Neural progenitor cell (in vitro differentiated cells): Measurements from ENCODE around the gene HCFC1. TPM values are rescaled to one million over a fixed set of nuclear protein-coding genes. Genes with fewer than 3 reads are reported as not detected.
A peak's percentile ranks its signal among the peaks of the same experiment; 100 is the strongest.

Experiments used
- DNase-seq: peaks from one replicate; pipeline ENCODE4 v3.0.0-alpha.2; 2016; ENCODE audit warnings: low spot score
- H2AFZ ChIP-seq: fragments of 200-600 bp; sonication (generic); replicated peaks from 2 replicates; pipeline ENCODE4 v1.6.1; 2016; ENCODE audit warnings: antibody characterized with exemption
- H3F3A ChIP-seq: fragments of 200-600 bp; sonication (generic); 2 replicates; pipeline ENCODE4 v1.6.1; 2016; ENCODE audit warnings: antibody characterized with exemption, low read depth
- H3K27ac ChIP-seq: fragments of 200-600 bp; sonication (generic); 2 replicates; pipeline ENCODE4 v1.5.1; 2016; ENCODE audit warnings: mild to moderate bottlenecking
- H3K27me3 ChIP-seq: fragments of 200-600 bp; sonication (generic); 2 replicates; pipeline ENCODE4 v1.6.1; 2016; ENCODE audit warnings: mild to moderate bottlenecking, moderate library complexity
- H3K36me3 ChIP-seq: fragments of 200-600 bp; sonication (generic); 2 replicates; pipeline ENCODE4 v1.5.1; 2016
- H3K4me1 ChIP-seq: fragments of 200-600 bp; sonication (generic); 2 replicates; pipeline ENCODE4 v1.6.1; 2016; ENCODE audit warnings: mixed run types
- H3K4me2 ChIP-seq: fragments of 200-600 bp; sonication (generic); 2 replicates; pipeline ENCODE4 v1.6.1; 2016
- H3K4me3 ChIP-seq: fragments of 200-600 bp; sonication (generic); 2 replicates; pipeline ENCODE4 v1.5.1; 2016
- H3K79me2 ChIP-seq: fragments of 200-600 bp; sonication (generic); 2 replicates; pipeline ENCODE4 v1.6.1; 2016; ENCODE audit warnings: low read depth
- H3K9ac ChIP-seq: fragments of 200-600 bp; sonication (generic); 2 replicates; pipeline ENCODE4 v1.6.1; 2016
- H3K9me3 ChIP-seq: fragments of 200-600 bp; sonication (generic); 2 replicates; pipeline ENCODE4 v1.5.1; 2016; ENCODE audit warnings: low read depth
- H4K20me1 ChIP-seq: fragments of 200-600 bp; sonication (generic); 2 replicates; pipeline ENCODE4 v1.6.1; 2016; ENCODE audit warnings: low read depth
- H3K27ac Mint-ChIP-seq: 3 replicates; pipeline ENCODE4 v1.8.0; 2021; ENCODE audit warnings: mixed read lengths
- H3K27me3 Mint-ChIP-seq: 2 replicates; pipeline ENCODE4 v1.8.0; 2022; ENCODE audit warnings: low read depth, mild to moderate bottlenecking, inconsistent platforms, moderate library complexity, mixed read lengths; ENCODE audit not compliant: insufficient read depth
- H3K36me3 Mint-ChIP-seq: 3 replicates; pipeline ENCODE4 v1.8.0; 2021; ENCODE audit warnings: mixed read lengths
- H3K4me1 Mint-ChIP-seq: 3 replicates; pipeline ENCODE4 v1.8.0; 2021; ENCODE audit warnings: mixed read lengths
- H3K4me3 Mint-ChIP-seq: 3 replicates; pipeline ENCODE4 v1.8.0; 2021; ENCODE audit warnings: mild to moderate bottlenecking, moderate library complexity, mixed read lengths
- H3K9me3 Mint-ChIP-seq: 3 replicates; pipeline ENCODE4 v1.8.0; 2020; ENCODE audit warnings: mixed read lengths
- CTCF ChIP-seq: fragments of 200-600 bp; sonication (generic); IDR thresholded peaks from 2 replicates; pipeline ENCODE4 v1.5.1; 2017; ENCODE audit warnings: antibody characterized with exemption, mild to moderate bottlenecking
- EZH2 ChIP-seq: fragments of 200-600 bp; sonication (generic); IDR thresholded peaks from 2 replicates; pipeline ENCODE4 v1.6.1; 2017; ENCODE audit warnings: antibody characterized with exemption, mild to moderate bottlenecking, moderate library complexity
- EZH2phosphoT487 ChIP-seq: fragments of 200-600 bp; sonication (generic); IDR thresholded peaks from 2 replicates; pipeline ENCODE4 v1.6.1; 2017; ENCODE audit warnings: antibody characterized with exemption
- total RNA-seq: library from RNA; depleted of rRNA; stranded (reverse); fragments of >200 nt; gene quantifications from 2 replicates; pipeline ENCODE4 v1.2.3, GENCODE V29; 2015; ENCODE audit warnings: low replicate concordance

Gene HCFC1
- total RNA-seq, 1 donor from 2014 or later: 20.7 TPM

DNA sequence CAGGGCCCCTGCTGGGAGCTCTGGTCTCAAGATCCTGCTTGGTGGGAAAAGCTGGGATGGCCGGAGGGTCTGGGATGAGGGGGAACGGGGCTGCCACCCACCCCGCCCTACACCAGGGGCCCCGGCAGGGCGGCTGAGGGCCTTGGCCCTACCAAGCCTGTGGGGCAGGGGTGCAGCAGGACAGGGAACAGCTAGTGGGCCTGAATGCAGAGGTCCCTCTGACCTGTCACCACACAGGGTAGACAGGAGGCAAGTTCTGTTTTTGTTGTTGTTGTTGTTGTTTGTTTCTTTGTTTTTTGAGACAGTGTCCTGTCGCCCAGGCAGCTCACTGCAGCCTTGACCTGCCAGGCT lies 26.8 kb downstream of the HCFC1 start:
- no peaks in the 10 kb centered on the region for H3K79me2 ChIP-seq
- peak overlapping the region; percentile 64 for H3K4me2 ChIP-seq
- H3K36me3 Mint-ChIP-seq: peaks cover 8% of the 10 kb centered on the region
- no peak overlapping the region for H3K4me3 Mint-ChIP-seq
- H3K9me3 Mint-ChIP-seq: no peaks in the 10 kb centered on the region
- H3K27me3 ChIP-seq: no peaks in the 10 kb centered on the region
- peak overlapping the region; percentile 17 for H3K4me3 ChIP-seq
- no peak overlapping the region for H3K9ac ChIP-seq
- no peaks in the 10 kb centered on the region for H4K20me1 ChIP-seq
- no peak overlapping the region for H3K27ac Mint-ChIP-seq
- DNase-seq: no peak
- no peaks in the 10 kb centered on the region for H3K36me3 ChIP-seq
- H2AFZ ChIP-seq: no peak overlapping the region
- no peak overlapping the region for H3K27ac ChIP-seq
- peaks cover 7% of the 10 kb centered on the region for H3K27me3 Mint-ChIP-seq
- no peaks in the 10 kb centered on the region for H3K9me3 ChIP-seq
- TF ChIP-seq EZH2phosphoT487 (no peak), CTCF (no peak)
- peaks cover 22% of the 10 kb centered on the region for H3F3A ChIP-seq
- peaks cover 6% of the 10 kb centered on the region for H3K4me1 ChIP-seq
- H3K4me1 Mint-ChIP-seq: peaks cover 31% of the 10 kb centered on the region

DNA sequence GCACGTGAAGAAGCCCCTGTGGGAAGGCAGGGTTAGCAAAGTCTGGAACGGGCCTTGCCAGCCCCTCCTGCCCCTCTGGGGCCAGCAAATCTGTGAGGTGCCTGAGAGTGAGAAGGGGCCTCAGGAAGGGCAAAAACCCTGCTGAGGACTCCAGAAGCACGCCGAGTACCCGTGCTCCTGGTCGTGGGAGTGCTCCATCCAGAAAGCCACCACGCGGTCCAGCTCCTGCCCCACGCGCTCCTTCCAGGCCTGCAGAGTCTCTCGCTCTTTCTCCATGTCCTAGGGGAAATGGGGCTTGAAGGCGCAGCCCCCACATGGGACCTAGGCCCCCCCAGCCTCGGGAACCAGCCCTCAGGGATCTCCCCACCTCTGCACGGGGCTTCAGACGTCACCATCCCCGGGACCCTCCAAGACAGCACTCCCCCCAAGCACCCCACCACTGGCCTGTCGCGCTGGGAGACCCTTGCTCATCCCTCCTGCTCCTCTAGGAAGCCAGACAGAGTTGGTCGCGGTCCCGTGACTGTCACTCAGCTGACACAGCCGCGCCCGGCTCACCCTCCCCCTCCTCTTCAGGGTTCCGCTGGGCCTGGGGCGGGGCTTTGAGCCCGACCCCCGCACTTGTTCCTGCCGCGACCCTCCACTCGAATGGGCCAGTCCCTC lies 27.3 kb downstream of the HCFC1 start, which contains the start of gene RENBP:
RENBP (minus strand) TSS at position 504 of the 660 bp plus-strand sequence; CDS start at position 471, 33 bp downstream.
- peaks cover 27% of the 10 kb centered on the region for H3K4me1 Mint-ChIP-seq
- H3K4me2 ChIP-seq: peak within 1 kb of the TSS; percentile 64

DNA sequence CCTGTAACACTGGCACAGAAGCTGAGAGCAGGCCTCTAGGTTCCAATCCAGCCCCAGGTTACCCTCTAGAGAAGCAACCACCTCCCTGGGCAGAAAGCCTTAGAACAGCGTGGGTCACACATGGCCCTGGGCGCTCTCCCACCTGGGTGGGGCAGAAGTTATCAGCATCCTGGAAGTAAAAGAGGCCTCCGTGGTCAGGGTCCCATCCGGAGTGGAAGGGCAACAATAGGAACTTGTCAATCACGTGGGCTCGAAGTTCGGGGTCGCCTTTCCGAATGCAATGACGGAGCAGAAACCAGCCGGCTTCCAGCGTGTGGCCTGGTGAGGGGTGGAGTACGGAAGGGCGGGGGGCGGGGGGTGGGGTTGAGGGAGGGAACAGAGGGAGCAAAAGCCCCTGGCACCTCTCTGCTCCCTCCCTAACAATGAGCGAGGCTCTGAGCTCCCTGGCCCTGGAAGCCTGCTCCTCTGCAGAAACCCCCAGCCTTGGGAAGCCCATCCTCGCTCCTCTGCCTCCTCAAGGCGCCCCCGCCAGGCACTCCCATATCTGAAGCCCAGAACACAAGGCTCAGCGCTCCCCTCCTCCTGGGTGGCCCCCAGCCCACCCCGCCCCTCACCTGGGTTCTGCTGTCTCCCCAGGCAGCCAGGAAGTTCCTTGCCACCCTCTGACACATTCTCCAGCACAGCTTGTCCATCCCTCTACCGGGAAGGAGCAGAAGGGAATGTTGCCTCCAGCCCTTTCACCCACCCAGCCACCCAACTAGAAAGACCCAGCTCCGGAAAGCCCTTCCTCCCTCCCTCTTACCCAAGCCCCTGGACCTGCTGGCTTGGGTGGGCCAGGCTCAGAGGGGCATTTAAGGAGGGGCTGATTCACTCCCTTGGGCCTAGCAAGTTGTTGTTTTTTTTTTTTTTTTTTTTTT lies 30.0 kb downstream of the HCFC1 start:
- H3K27ac ChIP-seq: no peak overlapping the region
- H3K4me1 ChIP-seq: no peaks in the 10 kb centered on the region
- H3K79me2 ChIP-seq: no peaks in the 10 kb centered on the region
- no peaks in the 10 kb centered on the region for H3K27me3 ChIP-seq
- H3K4me3 ChIP-seq: no peak overlapping the region
- H3K9me3 Mint-ChIP-seq: no peaks in the 10 kb centered on the region
- H3F3A ChIP-seq: no peaks in the 10 kb centered on the region
- H3K4me1 Mint-ChIP-seq: peaks cover 16% of the 10 kb centered on the region
- H2AFZ ChIP-seq: no peak overlapping the region
- no peaks in the 10 kb centered on the region for H3K36me3 Mint-ChIP-seq
- H3K27me3 Mint-ChIP-seq: peaks cover 4% of the 10 kb centered on the region
- no peaks in the 10 kb centered on the region for H3K36me3 ChIP-seq
- H3K27ac Mint-ChIP-seq: no peak overlapping the region
- no peak for TF ChIP-seq CTCF
- no peak for TF ChIP-seq EZH2phosphoT487
- no peak for TF ChIP-seq EZH2
- no peak overlapping the region for H3K9ac ChIP-seq
- peak; percentile 26 for DNase-seq
- no peaks in the 10 kb centered on the region for H4K20me1 ChIP-seq
- no peaks in the 10 kb centered on the region for H3K9me3 ChIP-seq
- no peak overlapping the region for H3K4me3 Mint-ChIP-seq
- H3K4me2 ChIP-seq: no peak overlapping the region

More for the DNA sequence above, 27.3 kb downstream of the HCFC1 start, which contains the start of gene RENBP:
- Histone ChIP-seq H3K27ac (no peak within 1 kb of the TSS), H3K9ac (no peak within 1 kb of the TSS), H3K4me3 (peak within 1 kb of the TSS; percentile 17), H4K20me1 (no peaks in the 10 kb centered on the region), H3K4me1 (peaks cover 6% of the 10 kb centered on the region), H3K27me3 (no peaks in the 10 kb centered on the region), H3F3A (peaks cover 18% of the 10 kb centered on the region), H3K36me3 (no peaks in the 10 kb centered on the region), H2AFZ (no peak within 1 kb of the TSS), H3K79me2 (no peaks in the 10 kb centered on the region), H3K9me3 (no peaks in the 10 kb centered on the region)
- peak within 1 kb of the TSS; percentile 71 for H3K4me3 Mint-ChIP-seq
- TF ChIP-seq EZH2: no peak
- TF ChIP-seq EZH2phosphoT487: no peak
- no peak for TF ChIP-seq CTCF
- H3K36me3 Mint-ChIP-seq: peaks cover 4% of the 10 kb centered on the region
- DNase-seq: peak; percentile 76
- peaks cover 5% of the 10 kb centered on the region for H3K27me3 Mint-ChIP-seq
- no peak within 1 kb of the TSS for H3K27ac Mint-ChIP-seq
- no peaks in the 10 kb centered on the region for H3K9me3 Mint-ChIP-seq
